ENCODE data around the gene DGAT2L6. TPM values are rescaled to one million over a fixed set of nuclear protein-coding genes. Genes with fewer than 3 reads are reported as not detected.

Gene DGAT2L6
- total RNA-seq, 1 experiment from 2014 or later = not detected

GRCh38 chrX:70132224-70132623 is 45.1 kb upstream of the DGAT2L6 start:
- H3K27ac Mint-ChIP-seq = no peak overlapping the region
- H3K4me3 Mint-ChIP-seq = 0 out of 5 replicates have a peak overlapping the region, but pooled peaks of 1 of the 2 experiments have one; percentile 10

More at GRCh38 chrX:70132224-70132623, 45.1 kb upstream of the DGAT2L6 start:
- no peak overlapping the region for H3K23ac ChIP-seq (ENCODE audit: insufficient read length, low read depth, low read length)
- Mint-ChIP-seq H3K4me1 (peaks cover 35 to 51% of the 10 kb centered on the region in 2 experiments), H3K27me3 (ENCODE audit: low read depth) (no peaks in the 10 kb centered on the region), H3K9me3 (peaks cover 64 to 69% of the 10 kb centered on the region in 2 experiments), H3K36me3 (ENCODE audit: insufficient read depth in 1 of 3, low read depth in 3 of 3) (peaks cover 18 to 25% (median 23%) of the 10 kb centered on the region in 3 experiments)
- H3K56ac ChIP-seq (ENCODE audit: insufficient read length, low read depth, low read length) = no peak overlapping the region
- no peak for TF ChIP-seq CTCF (conservative IDR thresholded peaks at IDR 0.05)
- peaks cover 27% of the 10 kb centered on the region for H3K9me3 ChIP-seq (ENCODE audit: control insufficient read depth, low read depth, low read length)
- no peak overlapping the region for H3K4me2 ChIP-seq (ENCODE audit: insufficient read depth, insufficient read length, low read length)
- H3K4me1 ChIP-seq (ENCODE audit: insufficient read depth, low read length) = peaks cover 3% of the 10 kb centered on the region; the same call in 1 of the 2 replicates
- no peak overlapping the region for H3K27ac ChIP-seq (ENCODE audit: insufficient read length, low read depth, low read length)
- no peak overlapping the region for H2AFZ ChIP-seq (ENCODE audit: low read length)
- H4K20me1 ChIP-seq (ENCODE audit: control insufficient read depth, insufficient read depth, insufficient read length) = no peaks in the 10 kb centered on the region
- no peak overlapping the region for H3K14ac ChIP-seq (ENCODE audit: insufficient read depth, low read length)
- no peak overlapping the region for H2AK5ac ChIP-seq (ENCODE audit: insufficient read length, low read length)
- H3K18ac ChIP-seq (ENCODE audit: insufficient read length, low read depth, low read length) = no peak overlapping the region
- no peak overlapping the region for H3T11ph ChIP-seq (ENCODE audit: low read length)
- no peaks in the 10 kb centered on the region for H3K27me3 ChIP-seq (ENCODE audit: insufficient read depth, low read length)
- H2BK5ac ChIP-seq (ENCODE audit: insufficient read length, low read length) = no peak overlapping the region
- H2BK20ac ChIP-seq (ENCODE audit: low read depth, low read length, poor library complexity, severe bottlenecking) = no peak overlapping the region
- no peak overlapping the region for H4K91ac ChIP-seq (ENCODE audit: insufficient read length, low read depth, low read length)
- H3K4ac ChIP-seq (ENCODE audit: low read depth, low read length) = no peak overlapping the region
- H4K5ac ChIP-seq (ENCODE audit: insufficient read length, low read depth, low read length) = no peak overlapping the region
- H3K23me2 ChIP-seq (ENCODE audit: insufficient read length, low read depth, low read length, poor library complexity, severe bottlenecking) = peaks cover 3% of the 10 kb centered on the region
- no peak overlapping the region for H4K8ac ChIP-seq (replicated peaks; ENCODE audit: insufficient read length, low read depth, low read length)
- DNase-seq = no peak
- H2BK12ac ChIP-seq (ENCODE audit: insufficient read length, low read depth, low read length) = no peak overlapping the region
- no peak overlapping the region for H2BK15ac ChIP-seq (ENCODE audit: low read depth, low read length)
- no CpG with 5 or more reads among the region's 4 CpGs for WGBS (ENCODE audit: extremely low coverage, insufficient read length, low lambda C conversion rate)
- H3K9ac ChIP-seq (ENCODE audit: extremely low read depth, insufficient read length, low read length) = no peak overlapping the region
- no peaks in the 10 kb centered on the region for H3K79me1 ChIP-seq (ENCODE audit: insufficient read depth, low read depth, low read length, poor library complexity, severe bottlenecking)
- H2BK120ac ChIP-seq (ENCODE audit: low read depth, low read length, poor library complexity, severe bottlenecking) = no peak overlapping the region
- peaks cover 2% of the 10 kb centered on the region; the same call in 1 of the 2 replicates for H3K79me2 ChIP-seq (ENCODE audit: insufficient read depth, low read length)
